Measurements from ENCODE around the gene STK32B.
"Not testable (repeated sequence)": the region's sequence is repeated elsewhere in the genome, so short reads cannot be mapped to it uniquely, and the experiment has no call there.

Gene STK32B

DNA sequence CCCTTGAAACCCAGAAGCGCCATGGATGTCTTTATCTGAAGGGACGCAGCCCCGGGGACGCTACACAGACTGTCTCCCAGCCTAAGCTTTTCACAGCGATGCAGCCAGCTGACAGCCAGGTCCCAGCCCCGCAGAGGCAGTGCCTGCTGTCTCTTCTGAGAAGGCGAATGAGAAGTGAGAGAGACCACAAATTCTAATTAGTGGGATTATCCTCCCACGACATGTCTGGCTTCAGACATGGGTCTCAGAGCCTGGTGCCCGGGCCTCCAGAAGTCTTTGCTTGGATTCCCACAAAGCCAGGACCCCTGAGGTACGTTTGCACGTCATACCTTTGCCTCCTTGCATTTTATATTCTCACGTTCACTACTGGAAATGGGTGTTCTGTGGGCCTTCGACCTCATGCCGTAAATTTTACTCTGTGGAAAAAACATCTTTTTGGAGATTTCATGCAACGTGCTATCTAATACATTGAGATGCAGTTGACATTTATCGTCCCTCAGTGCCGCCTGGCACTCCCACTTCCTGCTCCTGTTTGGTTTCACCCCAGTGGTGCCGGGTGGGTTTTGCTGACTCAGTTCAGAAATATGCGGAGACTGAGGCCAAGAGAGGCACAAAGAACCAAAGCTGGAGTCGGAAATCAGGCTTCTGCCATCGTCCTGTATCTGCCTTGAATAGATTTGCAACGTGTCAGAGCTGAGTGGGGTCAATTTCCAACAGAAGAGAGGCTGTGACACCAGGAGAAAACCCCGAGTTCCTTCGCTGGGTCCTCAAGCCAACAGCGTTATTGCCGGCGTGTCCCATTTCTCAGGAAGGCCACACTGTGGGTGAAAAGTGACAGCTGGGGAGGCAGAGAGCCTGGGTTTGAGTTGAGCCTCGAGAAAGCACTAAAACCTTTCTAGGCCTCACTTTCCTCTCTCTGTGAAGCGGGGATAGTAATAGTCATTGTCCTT, 114.4 kb downstream of the STK32B start:
- no peak for DNase-seq

- no peak for DNase-seq
Observed at GRCh38 chr4:5166377-5166776, 115.1 kb downstream of the STK32B start.

DNA sequence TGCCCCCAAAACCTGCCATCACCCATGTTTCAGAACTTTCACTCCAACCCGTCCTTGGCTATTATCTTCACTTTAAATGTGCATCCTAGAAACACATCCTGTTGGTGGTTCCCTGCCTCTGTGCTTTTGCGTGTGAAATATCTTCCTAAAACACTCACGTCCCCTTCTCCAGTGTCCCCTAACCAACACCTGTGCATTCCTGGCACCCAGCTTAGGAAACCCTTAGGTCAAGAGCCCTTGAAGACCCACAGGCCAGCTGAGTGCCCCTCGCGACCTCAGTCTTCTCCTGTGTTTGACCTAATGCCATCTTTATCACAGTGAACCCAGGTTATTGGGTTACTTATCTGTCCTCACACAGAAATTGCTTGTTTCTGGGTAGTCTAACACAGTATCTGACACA, 117.6 kb downstream of the STK32B start:
- no peak for DNase-seq

DNA sequence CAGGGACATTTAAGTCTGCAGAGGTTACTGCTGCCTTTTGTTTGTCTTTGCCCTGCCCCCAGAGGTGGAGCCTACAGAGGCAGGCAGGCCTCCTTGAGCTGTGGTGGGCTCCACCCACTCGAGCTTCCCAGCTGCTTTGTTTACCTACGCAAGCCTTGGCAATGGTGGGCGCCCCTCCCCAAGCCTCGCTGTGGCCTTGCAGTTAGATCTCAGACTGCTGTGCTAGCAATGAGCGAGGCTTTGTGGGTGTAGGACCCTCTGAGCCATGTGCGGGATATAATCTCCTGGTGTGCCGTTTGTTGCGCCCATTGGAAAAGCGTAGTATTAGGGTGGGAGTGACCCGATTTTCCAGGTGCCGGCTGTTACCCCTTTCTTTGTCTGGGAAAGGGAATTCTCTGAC, 124.6 kb downstream of the STK32B start:
- DNase-seq = not testable (repeated sequence)

DNA sequence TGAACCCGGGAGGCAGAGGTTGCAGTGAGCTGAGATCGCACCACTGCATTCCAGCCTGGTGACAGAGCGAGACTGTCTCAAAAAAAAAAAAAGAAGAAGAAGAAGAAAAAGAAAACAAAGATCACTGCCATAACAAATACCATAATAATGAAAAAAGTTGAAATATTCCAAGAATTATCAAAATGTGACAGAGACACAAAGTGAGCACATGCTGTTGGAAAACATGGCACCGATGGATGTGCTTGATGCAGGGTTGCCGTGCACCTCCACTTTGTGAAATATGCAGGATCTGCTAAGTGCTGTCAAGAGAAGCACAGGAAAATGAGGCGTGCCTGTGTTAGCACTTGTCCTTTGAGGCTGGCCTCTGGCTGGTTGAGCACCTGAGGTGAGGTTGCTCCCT, 133.3 kb downstream of the STK32B start:
- DNase-seq = no peak

GRCh38 chr4:5185551-5185950, 134.3 kb downstream of the STK32B start:
- no peak for DNase-seq

- no peak for DNase-seq
Observed at GRCh38 chr4:5186271-5187064, 135.2 kb downstream of the STK32B start.

DNA sequence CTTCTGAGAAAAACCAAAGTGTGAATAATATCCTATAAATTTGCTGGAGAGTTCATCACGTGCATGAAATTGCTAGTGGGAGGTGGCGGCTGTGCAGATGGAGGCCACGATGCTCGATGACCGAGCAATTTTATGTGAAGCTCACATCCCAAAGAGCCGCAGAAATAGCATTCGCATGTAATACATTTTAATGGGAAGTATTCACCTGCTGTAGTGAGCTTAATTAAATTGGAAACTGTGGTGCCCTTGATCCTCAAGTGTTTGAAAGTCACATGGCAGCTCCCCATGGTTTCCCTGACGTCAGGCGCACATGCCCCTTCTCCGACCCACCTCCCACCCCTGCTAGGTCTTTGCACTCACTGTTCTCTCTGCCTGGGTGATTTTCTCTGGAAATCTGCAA, 136.8 kb downstream of the STK32B start:
- DNase-seq = no peak

DNA sequence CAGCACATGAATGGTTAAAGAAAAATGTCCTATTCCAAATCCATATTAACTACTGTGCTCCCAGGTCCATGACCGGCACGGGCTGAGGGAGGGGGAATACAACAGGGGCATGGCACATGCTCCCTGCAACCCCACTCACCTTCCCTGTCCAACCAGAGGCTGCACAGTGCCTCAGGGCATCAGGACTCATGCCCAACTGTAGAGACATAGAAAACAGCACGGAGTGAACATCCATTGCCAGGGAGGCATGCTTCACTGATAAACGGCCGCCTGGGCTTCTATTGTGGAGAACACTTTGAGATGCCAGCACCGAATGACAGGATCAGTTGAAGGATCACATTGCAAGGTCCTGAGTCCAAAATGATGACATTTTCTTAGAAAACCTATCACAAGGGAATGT, 140.6 kb downstream of the STK32B start:
- no peak for DNase-seq

DNA sequence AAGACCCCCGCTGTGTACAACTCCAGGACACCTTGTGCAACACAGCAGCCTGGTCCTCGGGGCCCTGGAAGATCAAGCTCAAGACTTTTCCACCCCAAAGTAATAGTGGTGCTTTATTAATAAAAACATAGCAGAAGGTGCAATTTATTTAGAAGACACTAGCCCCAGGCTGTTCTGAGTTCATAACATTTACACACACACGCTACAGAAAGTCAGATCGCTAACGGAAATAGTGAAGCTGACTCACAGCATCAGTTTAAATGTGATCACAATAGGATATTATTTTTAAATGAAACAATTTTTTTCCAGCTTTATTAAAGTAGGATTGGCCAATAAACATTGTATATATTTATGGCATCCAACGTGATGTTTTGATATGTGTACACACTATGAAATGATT, 141.0 kb downstream of the STK32B start:
- no peak for DNase-seq

DNA sequence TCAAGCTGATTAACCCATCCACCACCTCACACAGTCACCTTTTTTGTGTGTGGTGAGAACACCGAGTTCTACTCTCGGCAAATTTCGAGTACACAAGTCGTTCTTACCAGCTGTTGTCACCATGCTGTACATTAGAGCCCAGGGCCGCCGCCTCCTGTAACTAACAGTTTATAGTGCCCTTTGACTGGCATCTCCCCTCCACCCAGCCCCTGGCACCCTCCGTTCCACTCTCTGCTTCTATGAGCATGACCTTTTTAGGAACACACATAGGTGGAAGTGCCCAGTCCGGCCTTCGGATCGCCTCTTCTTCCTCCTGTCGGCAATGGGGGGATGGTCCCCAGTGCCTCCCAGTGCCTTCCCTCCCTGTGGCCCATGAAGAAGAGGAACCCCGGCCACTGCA, 141.4 kb downstream of the STK32B start:
- no peak for DNase-seq

DNA sequence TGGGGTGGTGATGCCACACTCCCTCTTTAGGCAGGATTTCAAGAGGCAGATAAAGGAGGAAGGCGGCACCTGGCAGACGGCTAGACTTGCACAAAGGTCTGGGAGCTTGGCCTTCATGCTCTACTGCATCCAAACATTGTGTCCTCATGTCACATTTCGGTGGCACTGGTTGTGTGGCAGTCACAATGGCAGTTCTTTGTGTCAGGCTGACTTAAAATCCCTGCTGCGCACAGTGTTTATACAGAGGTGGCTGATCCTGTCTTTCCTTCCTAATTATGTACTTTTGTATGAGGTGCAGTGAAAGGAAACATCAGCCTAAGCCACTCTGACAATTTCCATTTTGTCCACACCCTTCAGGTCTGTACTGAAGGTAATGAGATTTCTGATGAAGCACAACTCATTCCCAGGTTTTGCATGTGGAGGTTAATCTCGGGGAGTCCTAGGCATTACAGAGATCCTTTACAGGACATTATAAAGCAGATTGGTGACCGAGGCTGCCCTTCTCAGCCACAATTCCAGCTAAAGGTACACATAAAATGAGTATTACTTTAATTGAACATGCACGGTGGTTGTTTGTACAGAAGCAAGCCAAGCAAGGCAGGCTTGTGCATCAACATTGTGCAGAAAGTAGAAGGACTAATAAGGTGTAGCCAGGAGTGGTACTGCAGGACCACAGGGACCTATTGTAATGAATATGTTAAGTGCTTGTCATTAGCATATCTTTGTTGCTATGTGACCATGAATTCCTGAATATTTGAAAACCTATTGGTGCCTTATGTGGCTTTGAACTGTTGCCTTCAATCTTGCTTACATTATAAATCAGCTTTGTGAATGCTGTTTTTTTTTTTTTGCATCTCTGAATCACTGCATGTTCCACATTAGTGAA, 147.6 kb downstream of the STK32B start:
- no peak for DNase-seq

DNA sequence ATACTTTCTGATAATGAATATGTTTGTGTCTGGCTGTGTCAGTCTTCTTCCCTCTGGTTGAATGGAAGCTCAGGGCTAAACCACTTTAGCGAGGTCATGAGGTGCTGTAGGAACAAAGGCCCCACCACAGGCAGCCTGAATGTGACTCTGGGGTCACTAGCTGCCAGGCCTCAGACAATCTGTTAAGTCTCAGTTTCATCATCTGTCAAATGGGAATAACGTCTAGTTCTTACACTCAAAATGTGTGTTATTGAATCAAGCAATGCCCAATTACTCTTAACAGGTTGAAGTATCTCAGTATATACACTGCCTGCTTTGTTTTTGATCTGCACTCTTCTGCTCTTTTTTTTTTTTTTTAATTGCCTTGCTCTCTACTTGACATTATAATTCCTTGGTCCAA, 148.6 kb downstream of the STK32B start:
- no peak for DNase-seq

- DNase-seq = no peak
Observed at GRCh38 chr4:5200513-5200912, 149.2 kb downstream of the STK32B start.

DNA sequence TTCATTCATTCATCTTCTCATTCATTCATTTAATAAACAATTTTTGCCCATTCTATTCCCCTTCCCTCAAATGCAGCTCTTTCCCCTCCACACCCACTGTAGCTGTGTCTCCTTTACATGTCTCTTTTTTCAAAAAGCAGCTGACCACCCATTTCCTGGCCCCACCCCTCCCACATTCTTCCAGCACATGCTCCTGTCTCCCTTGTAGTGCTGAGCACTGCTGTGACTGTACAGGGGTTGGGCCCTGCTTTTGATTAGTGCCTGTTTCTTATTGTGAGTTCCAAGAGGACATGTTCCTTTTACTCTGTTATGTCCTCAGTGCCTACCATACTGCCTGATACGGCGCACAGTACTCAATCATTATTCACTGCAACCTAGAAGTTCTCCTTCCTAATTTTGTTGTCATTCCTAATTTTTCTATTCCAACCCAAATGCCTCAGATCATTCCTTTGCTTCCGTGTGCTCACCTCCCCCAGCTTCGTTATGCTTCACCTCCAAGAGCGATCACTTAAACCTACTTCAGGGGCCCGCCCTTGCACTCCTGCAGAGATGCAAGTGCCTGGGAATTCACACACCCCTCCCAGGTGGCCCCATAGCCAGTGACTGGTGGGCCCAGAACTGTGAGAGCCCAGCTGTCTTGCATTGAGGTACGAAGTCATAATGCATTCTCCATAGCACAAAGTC, 152.2 kb downstream of the STK32B start:
- no peak for DNase-seq

GRCh38 chr4:5203993-5204310, 152.7 kb downstream of the STK32B start:
- no peak for DNase-seq

GRCh38 chr4:5204781-5205180, 153.5 kb downstream of the STK32B start:
- DNase-seq = no peak

GRCh38 chr4:5206016-5206790, 154.9 kb downstream of the STK32B start:
- DNase-seq = no peak

DNA sequence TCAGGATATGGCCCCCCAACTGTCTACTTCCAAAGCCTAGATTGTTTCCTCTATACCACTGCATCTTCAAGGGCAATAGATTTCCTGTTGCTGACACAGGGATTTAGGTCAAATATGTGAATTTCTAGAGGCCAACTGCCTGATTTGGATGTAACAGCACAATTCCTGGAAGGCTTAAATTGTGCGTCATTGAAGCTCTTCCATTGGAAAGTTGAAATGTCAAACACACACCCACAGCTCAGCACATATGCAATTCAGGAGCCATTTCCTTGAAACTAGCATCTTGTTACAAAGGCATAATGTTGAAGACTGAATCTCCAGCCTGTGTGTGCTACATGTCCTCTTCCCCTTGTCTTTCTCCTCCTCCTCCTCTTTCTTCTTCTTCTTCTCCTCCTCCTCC, 158.6 kb downstream of the STK32B start:
- DNase-seq = no peak

GRCh38 chr4:5211282-5211839, 160.1 kb downstream of the STK32B start:
- no peak for DNase-seq

GRCh38 chr4:5212255-5213013, 161.2 kb downstream of the STK32B start:
- no peak for DNase-seq

Measured in stimulated activated naive CD4-positive, alpha-beta T cell treated with Interleukin-2 at 50 U/mL for 16 hours (primary cell).